GM12878 (cell line): ENCODE measurements around the gene TBC1D12. TPM values are rescaled to one million over a fixed set of nuclear protein-coding genes. Genes with fewer than 3 reads are reported as not detected.

ENCODE experiments used
- ATF2 ChIP-seq: IDR thresholded peaks from 2 replicates; pipeline ENCODE4 v1.6.1; 2012; ENCODE audit warnings: low read length, inconsistent platforms
- ATF7 ChIP-seq: fragments of 450-650 bp; IDR thresholded peaks from 2 replicates; pipeline ENCODE4 v1.6.1; 2016; ENCODE audit warnings: low read depth, mild to moderate bottlenecking
- BACH1 ChIP-seq: fragments of 450-650 bp; IDR thresholded peaks from 2 replicates; pipeline ENCODE4 v1.6.1; 2017; ENCODE audit warnings: mild to moderate bottlenecking, borderline replicate concordance
- CREB1 ChIP-seq: IDR thresholded peaks from 2 replicates; pipeline ENCODE4 v1.6.1; 2012; ENCODE audit warnings: low read depth, mild to moderate bottlenecking, inconsistent platforms
- CREM ChIP-seq: IDR thresholded peaks from 2 replicates; pipeline ENCODE4 v1.6.1; 2014; ENCODE audit warnings: antibody characterized with exemption, low read depth
- DPF2 ChIP-seq: fragments of 450-650 bp; IDR thresholded peaks from 2 replicates; pipeline ENCODE4 v1.6.1; 2017; ENCODE audit warnings: mild to moderate bottlenecking
- ELK1 ChIP-seq: IDR thresholded peaks from 2 replicates; pipeline ENCODE4 v1.6.1; 2012; ENCODE audit warnings: low read depth, low read length, improper control_type of control experiment
- EP300 ChIP-seq, 2 experiments: fragments of 150-350 bp in 1 of 2; IDR thresholded peaks; 2 replicates each; pipeline ENCODE4 v1.6.1; 2011 to 2012; ENCODE audit warnings: low read depth in 2 of 2, low read length in 2 of 2, borderline replicate concordance in 1 of 2, improper control_type of control experiment in 1 of 2, inconsistent platforms in 1 of 2; ENCODE audit not compliant: control insufficient read depth in 1 of 2
- ESRRA ChIP-seq: IDR thresholded peaks from 2 replicates; pipeline ENCODE4 v1.6.1; 2012; ENCODE audit warnings: mild to moderate bottlenecking, low read length, improper control_type of control experiment
- FOXM1 ChIP-seq: IDR thresholded peaks from 2 replicates; pipeline ENCODE4 v1.6.1; 2012; ENCODE audit warnings: low read depth, mild to moderate bottlenecking, inconsistent platforms, low read length, moderate library complexity
- GATAD2B ChIP-seq: fragments of 450-650 bp; conservative IDR thresholded peaks from 2 replicates; pipeline ENCODE4 v1.6.1; 2017; ENCODE audit warnings: low read depth, mild to moderate bottlenecking, moderate library complexity
- HDAC6 ChIP-seq: fragments of 200-600 bp; sonication (generic); IDR thresholded peaks from one replicate; pipeline ENCODE4 v1.8.0; 2017; ENCODE audit warnings: antibody characterized with exemption; ENCODE audit not compliant: unreplicated experiment
- HDGF ChIP-seq: fragments of 450-650 bp; IDR thresholded peaks from 2 replicates; pipeline ENCODE4 v1.6.1; 2016; ENCODE audit warnings: antibody characterized with exemption
- IKZF1 ChIP-seq: fragments of 450-650 bp; conservative IDR thresholded peaks from 2 replicates; pipeline ENCODE4 v1.6.1; 2017; ENCODE audit warnings: antibody characterized with exemption, mild to moderate bottlenecking
- IKZF2 ChIP-seq, 2 experiments: fragments of 450-650 bp; IDR thresholded peaks; 2 replicates each; pipeline ENCODE4 v1.6.1; 2017; ENCODE audit warnings: mild to moderate bottlenecking in 2 of 2, moderate library complexity in 2 of 2
- JUNB ChIP-seq: IDR thresholded peaks from 2 replicates; pipeline ENCODE4 v1.6.1; 2016; ENCODE audit warnings: antibody characterized with exemption, mild to moderate bottlenecking
- JUND ChIP-seq: IDR thresholded peaks from 2 replicates; pipeline ENCODE4 v1.6.1; 2012; ENCODE audit warnings: low read depth, mild to moderate bottlenecking, low read length, improper control_type of control experiment, moderate library complexity
- KLF5 ChIP-seq: fragments of 450-650 bp; IDR thresholded peaks from 2 replicates; pipeline ENCODE4 v1.6.1; 2014; ENCODE audit warnings: mild to moderate bottlenecking; ENCODE audit not compliant: partially characterized antibody
- LARP7 ChIP-seq: fragments of 450-650 bp; IDR thresholded peaks from 2 replicates; pipeline ENCODE4 v1.6.1; 2017; ENCODE audit warnings: mild to moderate bottlenecking
- MAX ChIP-seq: IDR thresholded peaks from 2 replicates; pipeline ENCODE4 v1.6.1; 2012; ENCODE audit warnings: low read depth, low read length, improper control_type of control experiment
- MYC ChIP-seq: IDR thresholded peaks from 2 replicates; pipeline ENCODE4 v1.6.1; 2011; ENCODE audit warnings: mild to moderate bottlenecking, low read length, moderate library complexity, inconsistent platforms; ENCODE audit not compliant: insufficient read depth, insufficient replicate concordance, insufficient read length, severe bottlenecking
- NBN ChIP-seq: fragments of 450-650 bp; IDR thresholded peaks from 2 replicates; pipeline ENCODE4 v1.6.1; 2016
- NFXL1 ChIP-seq: fragments of 450-650 bp; IDR thresholded peaks from 2 replicates; pipeline ENCODE4 v1.6.1; 2017; ENCODE audit warnings: antibody characterized with exemption, mild to moderate bottlenecking, borderline replicate concordance
- NRF1 ChIP-seq: conservative IDR thresholded peaks from 2 replicates; pipeline ENCODE4 v1.6.1; 2011; ENCODE audit warnings: mild to moderate bottlenecking, low read depth, low read length, improper control_type of control experiment
- POLR2A ChIP-seq: IDR thresholded peaks from 2 replicates; pipeline ENCODE4 v1.6.1; 2011; ENCODE audit warnings: low read depth, mild to moderate bottlenecking, low read length
- POU2F2 ChIP-seq: IDR thresholded peaks from 3 replicates; pipeline ENCODE4 v1.6.1; 2011; ENCODE audit warnings: low read depth, mild to moderate bottlenecking, low read length, borderline replicate concordance
- RAD21 ChIP-seq: IDR thresholded peaks from 2 replicates; pipeline ENCODE4 v1.6.1; 2011; ENCODE audit warnings: mild to moderate bottlenecking, low read depth, low read length, moderate library complexity; ENCODE audit not compliant: insufficient read depth
- SRF ChIP-seq, 2 experiments: IDR thresholded peaks; 2 replicates each; pipeline ENCODE4 v1.6.1; 2011; ENCODE audit warnings: low read depth in 2 of 2, low read length in 2 of 2, mild to moderate bottlenecking in 1 of 2, moderate library complexity in 1 of 2
- TCF3 ChIP-seq: IDR thresholded peaks from 2 replicates; pipeline ENCODE4 v1.6.1; 2012; ENCODE audit warnings: low read depth, mild to moderate bottlenecking, low read length, borderline replicate concordance; ENCODE audit not compliant: insufficient read depth
- ZNF622 ChIP-seq: fragments of 450-650 bp; IDR thresholded peaks from 2 replicates; pipeline ENCODE4 v1.6.1; 2017; ENCODE audit warnings: mild to moderate bottlenecking, inconsistent platforms
- polyA plus RNA-seq, 11 experiments: library from polyadenylated mRNA; depleted of rRNA in 4 of 11; unstranded in 6 of 11; stranded (reverse) in 5 of 11; fragments of >200 nt; fragmentation: Nextera tagmentation in 4 of 11; fragmentation: Illumina TruSeq in 1 of 11; extraction: Ambion mirVana in 4 of 11; extraction: Trizol in 1 of 11; gene quantifications; 1 replicate in 1 of 11; 2 replicates in 10 of 11; pipeline versions ENCODE4 v1.2.1 to v1.2.3, GENCODE V29; 2011 to 2016; ENCODE audit warnings: inconsistent platforms in 2 of 11, missing spikeins in 2 of 11, low read depth in 1 of 11
- total RNA-seq, 4 experiments: library from RNA; depleted of rRNA in 3 of 4; stranded (reverse); fragments of >200 nt in 3 of 4; fragmentation: Illumina TruSeq in 1 of 4; extraction: Trizol in 1 of 4; gene quantifications; 2 replicates each; pipeline versions ENCODE4 v1.2.1 to v1.2.3, GENCODE V29; 2013 to 2021
- TF ChIP-seq, protein P1 (sequence below): IDR thresholded peaks from 2 replicates; pipeline ENCODE4 v1.6.1; 2011; ENCODE audit warnings: borderline replicate concordance, low read depth, mild to moderate bottlenecking, moderate library complexity, mixed read lengths, low read length; ENCODE audit not compliant: insufficient read depth; ENCODE audit errors: extremely low read length

The TBC1D12 gene
- total and polyA plus RNA-seq, 10 of the 15 experiments (the other 5 are each of a cell fraction or from before 2014, with no cell fraction given): 2.6 to 7.5 (median 3.8) TPM

DNA sequence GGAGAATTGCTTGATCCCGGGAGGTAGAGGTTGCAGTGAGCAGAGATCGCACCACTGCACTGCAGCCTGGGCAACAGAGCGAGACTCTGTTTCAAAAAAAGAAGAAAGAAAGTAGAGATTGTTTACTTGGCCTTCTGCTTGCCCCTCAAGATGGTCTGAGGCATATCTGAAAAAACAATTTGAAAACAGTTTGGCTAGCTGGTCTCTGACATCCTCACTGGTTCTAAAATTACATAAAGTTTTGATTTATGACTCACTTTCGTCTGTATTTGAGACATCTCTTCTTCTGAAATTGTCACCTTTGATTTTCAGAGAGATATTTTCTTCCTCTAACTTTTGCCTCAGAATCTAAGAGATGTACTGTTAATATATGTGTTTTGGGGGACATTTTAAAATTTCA, 93.7 kb downstream of the TBC1D12 start (continued):
- TF ChIP-seq JUNB (peak; percentile 91), CREB1 (peak; percentile 20; the same call in 1 of the 2 replicates), POLR2A (no peak), CREM (peak; percentile 44; the same call in 1 of the 2 replicates), EP300 (IDR thresholded peaks at IDR 0.05; ENCODE audit: borderline replicate concordance in 1 of 2, control insufficient read depth in 1 of 2, low read depth in 2 of 2, low read length in 2 of 2) (no peak; a peak in 1 of 4 replicates), HDGF (no peak), ESRRA (no peak), FOXM1 (no peak), NBN (no peak), LARP7 (no peak), BACH1 (no peak), MYC (no peak), POU2F2 (no peak), NRF1 (no peak), ATF7 (no peak), ZNF622 (no peak), TCF3 (no peak), HDAC6 (no peak), ATF2 (peak; percentile 60; the same call in 1 of the 2 replicates), KLF5 (no peak), NFXL1 (no peak), IKZF2 (IDR thresholded peaks at IDR 0.05) (0 out of 4 replicates have a peak, but pooled peaks of 1 of the 2 experiments have one; percentile 21), MAX (no peak), GATAD2B (no peak), RAD21 (no peak), SRF (IDR thresholded peaks at IDR 0.05; ENCODE audit: low read depth in 2 of 2, low read length in 2 of 2) (no peak), IKZF1 (no peak), ELK1 (no peak), DPF2 (0 out of 2 replicates have a peak, but pooled peaks have one; percentile 14), JUND (no peak)
- TF ChIP-seq, protein P1, sequence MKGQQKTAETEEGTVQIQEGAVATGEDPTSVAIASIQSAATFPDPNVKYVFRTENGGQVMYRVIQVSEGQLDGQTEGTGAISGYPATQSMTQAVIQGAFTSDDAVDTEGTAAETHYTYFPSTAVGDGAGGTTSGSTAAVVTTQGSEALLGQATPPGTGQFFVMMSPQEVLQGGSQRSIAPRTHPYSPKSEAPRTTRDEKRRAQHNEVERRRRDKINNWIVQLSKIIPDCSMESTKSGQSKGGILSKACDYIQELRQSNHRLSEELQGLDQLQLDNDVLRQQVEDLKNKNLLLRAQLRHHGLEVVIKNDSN: no peak
